Hepatocyte (in vitro differentiated cells): Measurements from ENCODE around the gene ZNF536.

Experiments
- CTCF ChIP-seq: fragments of 200-600 bp; sonication (generic); IDR thresholded peaks from 2 replicates; pipeline ENCODE4 v1.5.1; 2016; ENCODE audit warnings: antibody characterized with exemption, mild to moderate bottlenecking; ENCODE audit not compliant: poor library complexity
- EZH2 ChIP-seq: fragments of 200-600 bp; sonication (generic); IDR thresholded peaks from 2 replicates; pipeline ENCODE4 v1.6.1; 2016; ENCODE audit warnings: antibody characterized with exemption, mild to moderate bottlenecking, borderline replicate concordance

- TF ChIP-seq CTCF (no peak), EZH2 (no peak)
These were observed 151.6 kb downstream of the ZNF536 start for GRCh38 chr19:30523791-30524190.
